Measurements from ENCODE around the gene FAM171A2. TPM values are rescaled to one million over a fixed set of nuclear protein-coding genes. Genes with fewer than 3 reads are reported as not detected.

Gene FAM171A2
- total RNA-seq, 2 donors from 2014 or later: 0.63 TPM; not detected in 1

GRCh38 chr17:44321246-44322120 is 42.2 kb downstream of the FAM171A2 start:
- peaks cover 8 to 19% of the 10 kb centered on the region in 2 donors for H3K4me1 ChIP-seq (ENCODE audit: control insufficient read depth in 1 of 2, low read depth in 2 of 2)
- H3K4me3 ChIP-seq: no peak overlapping the region
- no peak for ATAC-seq (ENCODE audit: insufficient number of reproducible peaks, low FRiP score, low read depth)
- H3K27ac ChIP-seq: no peak overlapping the region
- DNase-seq (ENCODE audit: low spot score): no peak
- TF ChIP-seq CTCF (IDR thresholded peaks at IDR 0.05): no peak
- no peaks in the 10 kb centered on the region for H3K9me3 ChIP-seq
- peaks cover 31% of the 10 kb centered on the region for H3K36me3 ChIP-seq
- peaks cover 14% of the 10 kb centered on the region for H3K27me3 ChIP-seq (replicated peaks; ENCODE audit: insufficient read depth)

DNA sequence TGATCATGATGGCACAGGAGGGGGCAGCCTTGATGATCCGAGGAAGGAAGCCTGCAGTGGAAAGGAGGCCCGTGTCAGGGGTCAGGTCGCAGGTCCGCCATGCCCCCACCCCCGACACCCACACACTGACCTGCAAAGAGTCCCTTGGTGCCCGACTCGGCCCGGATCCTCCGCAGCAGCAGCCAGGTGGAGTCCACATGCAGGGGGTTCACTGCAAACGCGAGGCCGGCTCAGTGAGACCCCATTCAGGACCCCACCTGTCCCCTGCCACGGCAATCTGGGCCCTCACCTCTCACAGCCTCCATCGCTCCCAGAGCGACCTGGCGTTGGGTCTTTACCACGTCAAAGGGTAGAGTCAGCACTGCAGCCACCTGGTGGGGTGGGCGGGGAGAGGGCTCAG is 43.6 kb downstream of the FAM171A2 start:
- no peak for TF ChIP-seq CTCF (IDR thresholded peaks at IDR 0.05)
- no peak overlapping the region for H3K27ac ChIP-seq
- peaks cover 8 to 9% of the 10 kb centered on the region in 2 donors for H3K4me1 ChIP-seq (ENCODE audit: control insufficient read depth in 1 of 2, low read depth in 2 of 2)
- DNase-seq (ENCODE audit: low spot score) (no peak), ATAC-seq (ENCODE audit: insufficient number of reproducible peaks, low FRiP score, low read depth) (no peak)
- H3K9me3 ChIP-seq: no peaks in the 10 kb centered on the region
- H3K36me3 ChIP-seq: peaks cover 31% of the 10 kb centered on the region
- no peak overlapping the region for H3K4me3 ChIP-seq
- H3K27me3 ChIP-seq (replicated peaks; ENCODE audit: insufficient read depth): peaks cover 19% of the 10 kb centered on the region

DNA sequence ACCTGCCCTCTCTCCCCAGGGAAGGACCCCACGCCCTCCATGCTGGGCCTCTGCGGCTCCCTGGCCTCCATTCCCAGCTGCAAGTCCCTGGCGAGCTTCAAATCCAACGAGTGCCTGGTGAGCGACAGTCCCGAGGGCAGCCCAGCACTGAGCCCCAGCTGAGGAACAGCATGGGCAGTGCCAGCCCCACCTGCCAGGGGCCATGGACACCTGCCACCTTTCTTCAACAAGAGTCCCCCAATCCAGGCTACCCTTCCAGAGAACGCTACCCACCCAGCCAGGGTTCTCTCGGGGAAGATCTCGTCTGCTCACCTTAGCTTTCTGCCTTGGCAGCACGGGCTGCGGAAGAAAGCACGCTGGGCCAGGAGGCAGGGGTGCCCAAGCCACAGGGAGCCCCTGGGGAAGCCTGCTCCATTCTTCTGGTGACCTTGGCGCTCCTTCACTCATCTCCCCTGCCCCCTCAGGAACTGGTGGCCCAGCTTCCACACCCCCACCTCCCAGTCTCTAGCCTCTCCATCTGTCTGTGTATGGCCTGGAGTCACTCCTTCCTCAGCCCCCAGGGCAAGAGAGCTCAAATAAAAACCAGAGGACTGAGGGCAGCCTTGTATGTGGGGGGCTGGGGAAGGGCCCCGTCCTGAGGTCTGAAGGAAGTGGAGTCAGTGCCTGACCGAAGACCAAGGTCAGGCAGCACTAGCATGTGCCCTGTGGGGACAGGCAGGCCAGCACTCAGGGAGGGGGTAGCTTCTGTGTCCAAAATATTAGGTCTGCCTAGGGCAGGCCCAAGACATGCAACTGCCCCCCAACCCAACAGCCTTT is 45.4 kb downstream of the FAM171A2 start:
- H3K4me3 ChIP-seq: no peak overlapping the region
- DNase-seq (ENCODE audit: low spot score) (no peak), ATAC-seq (ENCODE audit: insufficient number of reproducible peaks, low FRiP score, low read depth) (no peak)
- peaks cover 31% of the 10 kb centered on the region for H3K36me3 ChIP-seq
- no peaks in the 10 kb centered on the region for H3K9me3 ChIP-seq
- H3K4me1 ChIP-seq (ENCODE audit: control insufficient read depth in 1 of 2, low read depth in 2 of 2): peaks cover 2 to 6% of the 10 kb centered on the region in 2 donors
- peaks cover 19% of the 10 kb centered on the region for H3K27me3 ChIP-seq (replicated peaks; ENCODE audit: insufficient read depth)
- no peak for TF ChIP-seq CTCF (IDR thresholded peaks at IDR 0.05)
- no peak overlapping the region for H3K27ac ChIP-seq

DNA sequence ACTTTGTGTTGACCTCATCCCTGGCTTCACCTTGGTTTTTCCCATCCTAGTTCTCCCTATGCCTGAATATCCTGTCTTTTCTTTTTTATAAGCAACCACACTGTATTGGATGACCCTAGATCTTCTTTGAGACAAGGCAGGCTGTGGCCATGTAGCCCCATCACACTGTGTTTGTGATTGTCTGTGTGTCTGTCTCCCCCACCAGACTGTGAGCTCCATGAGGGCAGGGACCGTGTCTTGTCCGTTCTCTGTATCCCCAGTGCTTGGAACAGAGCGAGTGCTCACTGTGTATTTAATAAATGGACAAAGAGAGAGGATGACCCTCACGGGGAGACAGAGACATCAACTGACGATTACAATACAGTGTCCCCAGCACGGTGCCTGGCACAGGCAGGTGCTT is 46.1 kb downstream of the FAM171A2 start:
- Histone ChIP-seq H3K4me3 (no peak overlapping the region), H3K36me3 (peaks cover 31% of the 10 kb centered on the region), H3K4me1 (ENCODE audit: control insufficient read depth in 1 of 2, low read depth in 2 of 2) (peaks cover 2 to 6% of the 10 kb centered on the region in 2 donors), H3K27me3 (replicated peaks; ENCODE audit: insufficient read depth) (peaks cover 19% of the 10 kb centered on the region), H3K27ac (no peak overlapping the region), H3K9me3 (no peaks in the 10 kb centered on the region)
- ATAC-seq (ENCODE audit: insufficient number of reproducible peaks, low FRiP score, low read depth): no peak
- no peak for DNase-seq (ENCODE audit: low spot score)
- no peak for TF ChIP-seq CTCF (IDR thresholded peaks at IDR 0.05)

Measured in thoracic aorta (tissue), 2 donors.